NCI-H1105 (cell line): ENCODE measurements around the gene HOXD10.

Experiments
- DNase-seq: peaks from one replicate; lab custom pipeline; 2025; lab: John Stamatoyannopoulos, UW

The HOXD10 gene

DNA sequence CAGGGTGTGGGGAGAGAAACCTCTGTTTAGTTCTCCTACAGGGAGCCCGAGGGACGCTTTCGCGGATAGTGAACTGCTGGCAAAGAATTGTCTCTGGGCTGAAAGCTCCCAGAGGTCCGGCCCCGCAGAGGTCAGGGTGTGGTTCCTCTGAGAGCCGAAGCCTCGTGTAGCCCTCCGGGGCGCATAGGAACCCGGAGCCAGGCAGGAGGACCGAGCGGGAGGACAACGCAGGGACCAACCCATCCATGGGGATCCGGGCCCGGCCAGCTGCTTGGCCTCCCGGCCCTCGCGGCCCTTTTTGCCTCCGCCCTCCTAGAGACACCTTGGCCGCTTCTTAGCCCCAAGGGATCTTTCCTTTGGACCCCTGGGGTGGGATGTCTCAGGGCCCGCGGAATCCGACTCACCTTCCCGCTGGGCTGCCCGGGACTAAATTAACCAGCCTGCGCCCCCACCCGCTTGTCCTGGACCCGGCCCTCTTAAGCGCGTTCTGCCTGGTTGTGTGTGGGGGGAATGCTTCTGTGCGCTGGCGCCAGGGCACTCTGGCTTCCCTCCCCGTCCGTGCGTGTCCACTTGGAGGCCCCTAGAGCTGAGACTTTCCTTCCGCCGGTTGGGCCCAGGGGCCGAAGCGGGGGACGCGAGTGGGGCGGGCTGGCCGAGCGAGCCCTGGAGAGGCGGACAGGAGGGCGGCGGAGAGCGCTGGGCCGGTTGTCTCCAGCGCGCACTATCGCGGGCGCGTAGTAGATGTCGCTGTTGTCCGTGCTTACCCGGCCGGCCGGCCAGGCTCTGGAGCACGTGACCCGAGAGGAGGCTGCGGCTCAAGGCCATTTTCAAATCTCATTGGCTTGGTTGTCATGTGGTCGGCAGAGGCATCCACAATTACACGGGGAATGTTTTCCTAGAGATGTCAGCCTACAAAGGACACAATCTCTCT lies at the start of gene HOXD10:
TSS of gene HOXD10 (plus strand) at position 896 of the 931 bp plus-strand sequence. CDS start 56 bp downstream, outside the sequence.
- DNase-seq = peak; percentile 71

DNA sequence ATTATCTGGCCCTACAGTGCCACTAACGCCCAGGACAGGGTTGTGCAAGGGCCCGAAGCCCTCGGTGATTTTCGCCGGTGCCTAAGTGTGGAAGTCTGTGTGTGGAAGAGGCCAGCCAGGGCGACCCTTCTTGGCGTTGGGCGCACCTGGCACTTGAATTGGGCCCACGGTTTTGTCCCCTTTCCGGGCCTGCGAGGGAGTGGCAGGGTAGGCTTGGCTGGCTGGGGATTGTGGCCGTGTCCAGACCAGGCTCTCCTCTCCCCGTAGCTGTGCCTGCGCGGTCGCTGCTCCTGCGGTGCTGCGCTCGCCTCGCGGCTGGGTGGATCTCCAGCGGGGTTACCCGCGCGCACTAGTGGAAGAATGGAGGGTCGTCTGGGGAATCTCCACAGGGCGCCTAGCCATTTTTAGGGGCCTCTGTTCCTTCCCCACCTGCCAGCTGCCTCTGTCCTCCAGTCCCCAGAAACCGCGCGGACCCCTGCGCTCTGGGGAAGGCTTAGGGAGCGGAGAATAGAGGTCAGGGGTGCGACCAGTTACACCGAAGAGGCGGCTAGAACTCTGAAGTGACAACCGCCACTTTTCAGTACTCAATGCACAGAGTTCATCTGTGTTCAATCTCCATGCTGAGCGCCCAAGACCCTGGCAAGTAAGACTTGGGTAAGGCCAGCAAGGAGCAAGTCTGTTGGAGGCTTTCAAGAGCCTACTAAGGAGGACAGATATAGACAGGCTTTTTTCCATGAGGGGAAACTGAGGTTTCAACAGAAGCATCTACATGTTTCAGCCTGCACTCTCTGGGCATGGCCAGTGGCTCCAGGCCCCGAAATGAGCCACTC lies 48.8 kb upstream of the HOXD10 start:
- no peak for DNase-seq

- no peak for DNase-seq
Observed at GRCh38 chr2:176068419-176068832, 48.2 kb upstream of the HOXD10 start.

DNA sequence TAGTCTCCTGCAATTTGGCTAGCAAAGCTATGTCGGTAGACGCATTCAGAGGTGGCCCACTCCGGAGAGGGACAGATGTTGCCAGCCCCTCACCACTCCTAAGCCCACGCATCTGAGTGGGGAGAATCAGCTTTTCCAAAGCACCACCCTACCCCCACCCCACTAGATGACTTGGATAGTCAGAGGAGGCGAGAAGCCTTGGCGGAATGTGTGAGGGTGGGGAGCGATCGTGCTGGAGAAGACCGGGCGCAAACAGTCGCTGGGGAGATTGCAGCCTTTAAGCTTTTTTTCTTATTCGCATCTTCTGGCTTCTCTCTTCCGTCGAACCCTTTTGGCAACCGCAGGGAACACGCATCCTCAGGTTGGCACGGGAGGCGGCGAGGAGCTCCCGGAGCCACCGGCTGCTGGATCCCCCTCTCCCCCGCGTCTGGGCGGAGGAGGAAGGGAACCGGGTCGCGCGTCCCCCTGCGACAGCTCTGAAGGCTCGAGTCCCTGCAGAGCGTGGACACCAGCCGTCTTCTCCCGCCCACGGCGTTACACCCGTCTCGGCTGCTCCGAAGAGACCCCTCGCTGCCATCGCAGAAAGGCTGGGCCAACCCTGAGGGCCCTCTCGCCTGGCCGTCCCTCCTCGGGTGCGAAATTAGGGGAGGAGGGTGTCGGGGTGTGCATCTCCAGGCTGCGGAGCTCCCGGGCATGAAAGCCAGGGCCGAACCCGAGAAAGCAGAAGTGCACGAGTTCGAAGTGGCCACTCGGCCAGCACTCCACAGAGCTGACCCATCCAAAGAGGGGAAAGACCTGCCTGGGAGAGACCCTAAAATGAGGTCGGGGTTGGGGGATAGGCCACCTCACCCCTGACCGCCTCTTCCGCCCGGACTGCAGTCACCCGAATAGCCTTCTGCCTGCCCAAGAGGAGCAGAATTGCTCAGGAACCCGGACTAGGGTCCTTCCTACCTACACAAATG lies 45.0 kb upstream of the HOXD10 start:
- DNase-seq = no peak

GRCh38 chr2:176072292-176072669 lies 44.3 kb upstream of the HOXD10 start:
- DNase-seq = no peak

DNA sequence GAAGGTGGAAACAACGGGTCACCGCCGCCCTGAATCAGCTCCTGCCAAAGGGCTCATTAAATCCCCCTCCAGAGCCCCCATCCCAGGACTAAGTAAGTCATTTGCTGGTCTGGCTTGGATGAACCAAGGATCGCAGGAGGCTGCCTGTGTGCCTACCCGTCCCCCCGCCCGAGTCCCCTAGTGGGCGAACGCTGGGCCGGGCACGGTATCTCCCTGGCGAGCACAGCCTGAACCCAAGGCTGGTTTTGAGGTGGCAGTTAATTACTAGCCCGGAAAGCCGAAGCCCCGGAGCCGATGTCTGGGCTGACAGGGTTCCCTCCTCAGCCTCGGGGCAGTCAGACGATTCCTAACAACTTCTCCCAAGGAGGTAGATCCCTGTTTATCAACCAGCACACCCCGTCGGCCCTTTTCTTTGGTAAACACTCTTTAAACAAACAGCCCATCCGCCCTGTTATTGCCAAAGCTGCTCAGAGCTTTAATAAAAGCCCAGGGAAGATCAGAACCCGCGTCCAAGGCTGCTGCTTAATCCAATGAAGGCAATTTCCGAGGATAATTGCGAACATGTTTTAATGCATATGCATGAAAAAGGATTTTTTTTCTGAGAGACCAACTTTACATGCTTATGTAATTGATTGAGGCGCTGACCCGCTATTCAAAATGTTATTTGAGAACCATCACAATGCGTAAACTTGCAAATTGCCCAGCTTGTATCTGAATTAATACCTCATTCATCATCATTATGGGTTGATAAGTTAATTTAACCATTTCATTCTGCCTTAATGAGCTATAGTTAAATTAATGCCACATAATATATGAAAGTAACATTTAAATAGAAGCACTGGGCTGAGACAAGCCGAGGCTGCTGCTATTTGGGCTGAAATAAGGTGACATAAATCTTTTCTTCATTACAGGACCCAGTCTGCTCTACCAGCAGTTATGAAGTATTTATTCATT lies 43.4 kb upstream of the HOXD10 start:
- no peak for DNase-seq

DNA sequence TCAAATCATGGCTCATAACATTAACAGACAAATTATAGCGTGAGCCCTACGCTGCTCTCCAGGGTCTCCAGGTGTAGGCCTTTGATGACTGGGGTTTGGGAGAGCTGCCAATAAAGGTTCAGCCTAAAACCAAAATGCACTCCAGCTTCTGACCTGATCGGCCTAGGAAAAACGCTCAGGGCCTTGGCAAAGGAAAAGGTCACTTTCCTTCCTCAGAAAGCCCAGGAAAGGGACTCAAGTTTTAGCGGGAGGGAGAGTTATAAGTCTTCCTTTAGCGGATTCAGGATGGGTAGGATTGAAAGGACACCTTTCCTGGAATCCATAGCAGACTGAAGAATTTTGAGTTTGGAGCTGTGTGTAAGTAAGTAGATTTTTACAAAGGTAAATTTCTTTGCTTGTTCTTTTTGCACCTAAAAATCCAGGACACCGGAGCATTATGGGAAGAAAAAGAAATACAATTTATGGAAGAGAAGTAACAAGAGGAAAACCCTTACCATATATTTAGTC lies 41.6 kb upstream of the HOXD10 start:
- DNase-seq = peak; percentile 73

DNA sequence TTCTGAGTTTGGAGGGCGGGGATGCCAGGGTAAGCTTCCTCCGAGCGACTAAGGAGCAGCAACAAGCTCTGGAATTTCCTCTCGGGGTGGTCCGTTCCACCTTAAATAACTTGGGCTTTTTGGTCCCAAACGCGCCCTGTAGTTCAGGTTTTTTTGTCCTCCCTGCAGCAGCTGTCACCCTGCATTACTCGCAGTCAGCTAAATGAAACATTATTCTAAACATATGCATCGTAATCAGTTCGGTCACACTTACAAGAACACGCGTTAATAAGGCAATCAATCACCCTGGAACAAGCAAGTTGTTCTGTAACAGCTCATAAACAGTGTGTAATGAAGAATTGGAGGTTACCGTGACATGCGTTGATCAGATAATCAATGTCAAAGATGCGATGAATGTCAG lies 41.1 kb upstream of the HOXD10 start:
- no peak for DNase-seq

DNA sequence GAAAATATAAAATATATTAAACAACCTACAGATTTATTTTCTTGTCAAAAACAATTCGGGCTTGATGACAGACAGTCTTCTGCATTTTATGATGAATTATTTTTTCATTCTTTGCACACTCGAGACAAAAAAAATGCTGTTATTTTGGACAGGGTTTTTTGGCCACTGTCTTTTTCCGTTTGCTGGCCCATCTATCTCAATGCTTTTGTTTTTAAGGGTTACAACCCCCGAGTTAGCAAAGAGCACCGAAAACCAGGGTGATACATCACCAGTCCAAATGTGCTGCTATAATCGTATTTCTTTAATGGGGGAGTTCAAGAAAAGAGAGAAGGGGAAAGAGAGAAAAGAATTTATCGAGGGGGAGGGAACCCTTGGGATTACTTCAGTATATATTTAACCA lies 40.5 kb upstream of the HOXD10 start:
- no peak for DNase-seq

GRCh38 chr2:176076796-176077195 lies 39.8 kb upstream of the HOXD10 start:
- DNase-seq = no peak

DNA sequence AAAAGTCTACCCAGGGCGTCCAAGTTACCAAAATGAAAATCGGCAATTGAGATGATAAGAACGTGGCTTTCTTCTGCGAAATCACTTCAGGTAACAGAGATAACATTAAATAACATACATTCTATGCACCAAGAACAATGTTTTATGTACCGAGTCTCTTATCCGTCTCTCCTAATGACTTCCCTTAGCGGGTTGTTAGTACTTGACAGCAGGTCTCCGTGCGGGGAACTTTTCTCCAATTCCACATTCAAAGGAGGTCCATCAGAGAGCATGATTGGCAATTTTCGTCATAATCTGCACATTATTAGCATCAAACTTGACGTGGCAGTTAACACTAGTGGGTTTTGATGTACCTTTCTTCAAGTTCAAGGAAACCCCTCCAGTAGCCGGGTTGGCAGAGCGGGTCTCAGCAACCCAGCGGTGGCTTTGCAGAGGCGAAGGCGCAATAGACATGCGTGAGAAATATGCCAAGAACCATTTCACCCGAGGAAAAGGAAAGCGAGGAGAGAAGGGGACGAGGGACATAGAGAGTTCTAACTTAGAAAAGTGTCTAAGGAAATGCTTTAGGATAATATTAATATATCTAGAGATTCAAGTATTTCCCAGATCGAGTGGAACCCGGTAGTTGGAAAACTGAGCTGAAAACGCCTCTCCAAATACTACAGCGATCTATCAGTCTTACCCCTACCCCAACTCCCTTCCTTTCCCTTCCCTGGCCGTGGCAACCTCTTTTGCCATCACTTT lies 37.9 kb upstream of the HOXD10 start:
- no peak for DNase-seq

DNA sequence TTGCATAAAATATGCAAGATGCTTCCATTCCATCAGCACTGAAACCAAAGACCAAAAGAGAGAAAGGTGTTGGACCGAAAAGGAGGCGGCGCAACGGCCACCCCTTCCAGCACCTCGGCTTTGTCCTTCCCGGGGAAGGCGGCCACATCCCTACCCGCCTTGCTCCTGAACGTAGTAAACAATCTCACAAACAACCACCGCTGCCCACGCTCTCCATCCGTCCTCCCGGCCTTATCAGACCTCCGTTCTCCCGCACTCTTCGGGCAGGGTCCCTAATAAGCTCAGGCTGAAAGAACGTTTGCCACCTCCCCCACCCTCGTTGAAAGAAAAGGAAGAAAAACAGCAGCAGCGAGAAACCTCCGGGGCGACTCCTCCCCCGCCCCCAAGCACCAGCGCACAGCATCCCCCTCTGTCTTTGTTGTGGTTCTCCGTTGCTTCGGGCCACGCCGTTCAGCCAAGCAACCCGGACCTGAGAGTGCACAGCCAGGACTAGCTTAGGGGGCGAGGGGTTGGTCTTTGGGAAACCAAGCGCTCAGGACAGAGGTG lies 37.2 kb upstream of the HOXD10 start:
- no peak for DNase-seq

GRCh38 chr2:176079831-176080539 lies 36.6 kb upstream of the HOXD10 start:
- DNase-seq = peak; percentile 50

- no peak for DNase-seq
Observed at GRCh38 chr2:176080540-176081375, 35.8 kb upstream of the HOXD10 start.

DNA sequence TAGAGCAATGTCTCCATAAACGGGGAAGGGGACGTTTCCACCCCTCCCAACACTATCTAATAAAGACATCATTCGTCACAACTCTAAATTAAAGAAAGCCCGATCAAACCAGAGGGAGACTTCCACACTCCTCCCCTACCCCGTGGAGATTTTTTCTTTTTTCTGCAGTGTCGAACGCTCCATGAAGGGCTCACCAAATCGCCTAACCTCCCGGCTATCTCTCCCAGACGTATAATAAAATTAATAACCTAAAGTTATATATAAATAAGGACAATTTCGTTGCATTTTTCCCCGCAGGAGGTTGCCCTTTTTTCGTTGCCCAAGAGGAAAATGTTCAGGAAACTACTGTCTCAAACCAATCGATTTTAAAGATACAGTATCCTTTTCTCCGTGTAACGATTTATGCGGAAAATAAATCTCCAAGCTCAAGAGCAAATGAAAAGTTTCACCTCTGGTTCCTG lies 35.2 kb upstream of the HOXD10 start:
- no peak for DNase-seq

DNA sequence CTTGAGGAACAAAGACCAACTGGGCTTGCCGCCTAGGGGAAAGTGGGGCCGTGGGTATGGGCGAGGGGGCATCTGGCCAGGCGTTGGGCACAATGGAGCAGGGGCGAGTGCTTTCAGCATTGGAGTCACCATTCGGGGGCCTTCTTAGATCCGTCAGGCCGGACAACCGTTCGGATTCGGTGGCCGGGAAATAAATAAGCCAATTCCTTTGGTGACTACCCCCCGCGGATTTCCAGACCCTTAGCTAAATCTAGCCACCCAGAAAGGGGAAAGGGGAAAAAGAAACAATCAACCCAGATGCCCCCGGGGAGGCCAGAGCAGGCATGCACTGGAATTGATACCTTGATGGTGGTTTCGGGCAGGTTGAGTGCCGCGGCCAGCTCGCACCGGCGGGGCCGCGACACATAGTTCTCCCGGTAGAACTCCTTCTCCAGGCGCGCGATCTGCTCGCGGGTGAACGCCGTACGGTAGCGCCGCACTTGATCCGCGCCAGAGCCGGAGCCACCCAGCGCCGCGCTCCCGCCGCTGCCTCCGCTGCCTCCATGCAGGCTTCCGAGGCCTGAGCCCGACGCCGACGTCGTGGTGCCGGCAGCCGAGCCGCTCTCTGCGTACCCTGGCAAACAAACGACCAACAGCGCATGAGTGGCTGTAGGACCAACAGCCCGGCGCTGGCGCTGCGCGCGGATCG lies 34.6 kb upstream of the HOXD10 start:
- no peak for DNase-seq

DNA sequence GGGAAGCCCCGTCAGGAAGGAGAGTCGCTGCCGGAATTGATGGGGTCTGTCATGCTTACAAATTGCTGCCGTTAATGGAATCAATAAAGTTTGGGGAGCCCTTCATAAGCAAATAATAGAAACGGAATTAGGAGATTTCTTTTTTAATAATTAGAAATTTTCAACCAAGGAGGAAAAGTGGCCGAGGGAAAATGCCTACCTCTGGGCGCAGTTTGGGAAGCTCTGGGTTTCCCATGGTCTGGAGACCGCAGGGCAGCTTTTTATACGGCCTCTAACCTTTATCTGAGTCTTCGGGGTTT lies 34.1 kb upstream of the HOXD10 start:
- no peak for DNase-seq
